GM18861 (cell line): ENCODE results near the gene TWNK.
A peak's percentile ranks its signal among the peaks of the same experiment; 100 is the strongest.

Experiments
- ATAC-seq: cut with Tn5 transposase; IDR thresholded peaks from one replicate; pipeline ENCODE4 v1.9.1; 2021; ENCODE audit not compliant: unreplicated experiment

TWNK gene

DNA sequence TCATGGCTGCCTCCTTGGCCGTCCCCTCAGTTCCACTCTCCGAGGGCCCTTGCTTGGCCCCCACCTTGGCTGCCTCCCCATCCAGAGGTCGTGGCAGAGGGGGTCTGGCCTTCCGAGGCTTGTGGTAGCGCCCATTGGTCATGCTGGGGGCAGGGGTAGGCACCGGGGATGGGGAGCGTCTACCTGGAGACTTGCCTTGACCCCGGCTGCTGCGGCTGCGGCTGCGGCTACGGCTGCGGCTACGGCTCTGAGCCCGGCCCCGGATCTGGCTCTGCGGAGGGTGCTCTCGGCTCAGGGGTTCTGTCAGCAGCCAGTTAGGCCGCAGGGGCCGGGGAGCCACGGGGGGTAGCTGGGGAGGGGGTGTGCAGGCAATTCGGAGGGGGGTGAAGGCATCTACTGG lies 23.0 kb downstream of the TWNK start:
- ATAC-seq, result no peak

DNA sequence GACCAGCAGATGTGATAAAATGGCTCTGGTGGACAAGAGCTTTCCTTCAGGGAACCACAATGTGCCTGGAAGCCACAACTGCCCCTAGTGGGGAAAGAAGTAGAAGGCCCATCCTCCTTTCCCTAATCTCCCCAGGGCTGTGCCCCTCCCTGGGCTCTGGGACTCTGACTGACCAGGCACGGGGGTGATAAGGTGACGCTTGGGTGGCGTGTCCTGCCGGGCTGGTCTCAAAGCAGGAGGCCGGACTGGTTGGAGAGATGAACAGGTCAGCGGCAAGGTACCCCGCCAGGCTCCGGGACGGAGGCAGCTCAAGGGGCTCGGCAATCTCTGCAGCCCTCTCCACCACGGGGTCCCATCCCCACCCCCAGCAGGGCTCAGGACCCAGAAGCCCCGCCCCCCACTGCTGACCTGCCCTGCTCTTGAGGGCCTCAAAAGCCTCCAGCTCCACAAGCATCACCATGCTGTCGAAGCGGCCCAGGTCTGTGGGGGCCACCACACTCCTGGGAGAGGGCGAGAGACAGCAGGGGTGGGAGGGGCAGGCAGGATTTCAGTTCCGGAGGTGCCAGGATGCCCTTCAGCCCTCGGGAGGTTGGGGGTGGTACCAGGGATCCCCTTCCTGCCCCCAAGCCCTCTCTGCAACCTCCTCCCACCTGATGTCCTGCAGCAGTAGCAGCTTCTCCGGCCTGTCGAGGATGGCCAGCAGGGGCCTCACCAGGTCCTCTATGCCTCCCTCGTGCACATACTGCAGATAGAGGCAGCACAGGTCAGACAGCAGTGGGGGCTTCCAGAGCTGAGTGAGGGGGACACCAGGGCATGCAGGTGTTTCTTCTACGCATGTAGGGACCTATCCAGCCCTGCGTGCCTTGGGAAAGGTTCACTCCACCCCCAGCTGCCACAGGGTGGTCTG lies 24.4 kb downstream of the TWNK start:
- no peak for ATAC-seq

DNA sequence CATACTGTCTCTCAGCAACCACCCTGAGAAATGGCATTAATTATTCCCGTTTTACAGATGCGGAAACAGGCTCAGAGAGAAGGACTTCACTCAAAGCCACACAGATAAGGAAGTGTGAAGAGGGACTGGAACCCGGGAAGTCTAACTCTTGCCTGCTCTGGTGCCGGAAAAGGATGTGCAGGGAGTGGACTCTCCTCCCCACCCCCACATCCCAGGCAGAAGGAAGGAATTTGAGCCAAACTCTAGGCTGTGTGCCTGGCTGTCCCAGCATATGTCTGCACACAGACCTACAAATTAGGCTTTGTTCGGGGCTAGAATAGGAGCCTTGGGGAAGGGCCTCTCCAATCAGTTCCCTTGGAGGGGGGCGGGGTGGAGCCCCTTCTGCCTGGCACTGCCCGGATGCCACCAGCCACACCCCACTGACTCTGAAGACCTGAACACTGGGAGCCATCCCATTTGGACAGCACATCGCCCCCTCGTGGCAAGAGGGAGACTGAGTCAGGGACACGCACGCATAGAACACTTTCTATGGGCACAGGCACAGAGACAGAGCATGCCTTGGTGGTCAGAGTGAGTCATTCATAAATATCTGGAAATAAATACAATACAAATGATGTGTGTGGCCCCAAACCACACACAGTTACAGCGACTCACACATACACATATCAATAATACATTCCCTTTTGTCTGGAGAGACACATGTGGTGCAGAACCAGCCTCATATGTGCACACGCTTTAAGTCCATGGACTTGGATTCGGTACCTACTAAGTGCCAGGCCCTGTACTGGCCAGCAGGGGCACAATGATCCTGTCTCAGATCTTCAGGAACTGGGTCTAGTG lies 25.4 kb downstream of the TWNK start:
- ATAC-seq, result peak; percentile 77

DNA sequence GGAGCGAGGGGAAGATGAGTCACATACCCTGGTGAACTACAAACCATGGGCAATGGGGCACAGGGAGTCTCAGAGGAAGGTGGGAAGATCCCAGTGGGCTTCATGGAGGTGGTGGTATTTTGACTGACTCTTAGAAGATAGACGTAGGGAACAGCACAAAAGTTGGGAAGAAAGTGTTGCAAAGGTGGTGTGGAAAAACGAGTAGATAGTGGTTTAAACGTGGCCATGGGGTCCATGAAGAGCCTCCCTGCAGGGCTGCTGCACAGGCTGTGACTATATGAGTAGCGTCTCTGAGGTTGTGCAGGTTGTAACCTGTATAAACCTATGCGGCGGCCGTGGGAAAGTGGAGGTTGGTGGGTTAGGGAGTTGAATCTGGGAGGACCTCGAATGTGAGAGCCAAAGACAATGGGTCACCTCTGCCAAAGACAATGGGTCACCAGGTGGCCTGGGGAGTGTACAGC lies 26.1 kb downstream of the TWNK start:
- no peak for ATAC-seq

DNA sequence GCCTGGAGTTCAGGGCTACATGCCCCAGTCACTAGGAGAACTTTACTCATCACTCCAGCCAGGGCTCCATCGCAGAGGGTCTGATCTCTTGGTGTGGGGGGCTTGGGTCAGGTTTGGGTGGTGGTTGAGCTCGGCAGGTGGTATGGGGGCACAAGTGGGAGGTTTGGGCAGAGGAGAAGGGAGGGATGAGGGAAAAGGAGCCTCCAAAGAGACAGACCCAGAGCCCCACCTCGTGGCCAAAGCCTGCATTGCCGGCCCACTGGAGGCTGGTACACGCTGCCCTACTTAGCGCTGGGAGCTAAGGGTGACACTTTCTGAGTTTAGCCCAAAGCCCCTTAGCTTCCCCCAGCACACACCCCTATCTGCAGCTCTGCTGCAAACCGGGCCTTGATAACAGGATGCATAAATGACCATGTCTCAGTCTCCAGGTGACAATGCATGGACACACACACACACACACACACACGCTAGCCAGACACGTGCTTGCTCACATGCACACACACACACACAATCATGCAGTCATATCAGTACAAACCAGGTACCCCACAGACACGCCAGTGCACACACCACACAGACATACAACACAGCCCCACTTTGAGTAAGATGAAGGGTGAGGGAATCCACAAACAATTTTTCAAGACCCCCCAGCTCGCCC lies 27.0 kb downstream of the TWNK start:
- ATAC-seq, result no peak

DNA sequence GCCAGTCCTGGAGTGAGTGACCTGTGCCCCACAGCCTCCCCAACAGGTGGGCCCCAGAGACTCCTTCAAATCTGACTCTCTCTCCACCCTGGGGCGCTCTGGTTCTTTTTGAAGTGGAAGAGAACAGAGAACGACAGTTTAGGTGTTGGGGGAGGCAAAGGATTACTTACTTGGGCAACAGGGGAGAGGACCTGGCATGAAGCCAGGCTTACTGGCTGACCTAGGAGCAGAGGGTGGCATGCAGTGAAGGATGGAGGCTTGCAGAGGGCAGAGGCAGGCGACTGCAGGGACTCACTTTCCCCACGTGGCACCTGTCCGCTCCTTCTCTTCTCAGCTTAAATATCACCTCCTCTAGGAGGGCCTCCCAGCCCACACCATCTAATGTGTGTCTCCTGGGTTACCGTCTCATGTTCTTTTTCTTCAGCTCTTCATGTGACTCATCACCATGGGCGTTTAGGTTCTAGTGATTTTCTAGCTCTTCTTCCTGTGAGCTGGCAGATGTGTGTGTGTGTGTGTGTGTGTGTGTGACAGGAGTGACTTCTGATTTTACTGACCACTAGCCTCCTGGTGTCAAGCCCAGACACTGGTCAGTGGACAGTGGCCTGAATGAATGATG lies 27.7 kb downstream of the TWNK start:
- no peak for ATAC-seq

DNA sequence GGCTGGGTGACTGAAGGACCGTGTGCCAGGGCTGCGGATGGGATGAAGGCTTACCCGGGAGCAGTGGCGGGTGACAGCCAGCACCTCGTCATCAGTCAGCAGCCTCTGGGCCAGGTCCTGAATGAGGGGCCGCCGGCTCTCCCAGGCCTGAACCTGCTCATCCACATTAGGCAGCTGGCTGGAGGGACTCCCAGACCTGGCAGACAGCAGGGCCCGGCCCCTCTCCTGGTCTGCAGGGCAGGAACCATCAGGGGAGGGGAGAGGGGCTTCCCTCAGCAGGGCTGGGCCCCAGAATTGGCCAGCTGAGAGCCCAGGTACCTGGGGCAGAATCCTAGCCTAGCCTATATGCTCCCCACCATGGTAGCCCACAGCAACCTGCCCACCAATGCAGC lies 28.2 kb downstream of the TWNK start:
- ATAC-seq, result no peak

DNA sequence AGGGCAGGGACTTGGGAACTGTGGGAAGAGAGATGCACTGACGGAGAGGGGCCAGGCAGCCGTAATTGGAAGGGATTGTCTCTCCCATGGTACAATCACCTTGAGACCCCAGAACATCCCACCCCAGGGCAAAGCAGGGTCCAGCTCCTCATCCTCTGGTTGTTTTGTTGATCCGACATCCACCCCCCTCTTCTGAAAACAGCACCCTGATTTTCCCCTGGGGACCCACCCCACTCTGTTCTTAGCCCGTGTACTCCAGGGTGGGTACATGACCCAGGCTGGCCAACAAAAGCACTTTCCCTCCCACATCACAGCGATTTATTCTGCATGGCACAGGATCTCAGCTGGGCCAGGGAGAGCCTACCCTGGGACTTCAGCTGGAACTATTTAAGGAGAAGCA lies 29.5 kb downstream of the TWNK start:
- ATAC-seq, result no peak

DNA sequence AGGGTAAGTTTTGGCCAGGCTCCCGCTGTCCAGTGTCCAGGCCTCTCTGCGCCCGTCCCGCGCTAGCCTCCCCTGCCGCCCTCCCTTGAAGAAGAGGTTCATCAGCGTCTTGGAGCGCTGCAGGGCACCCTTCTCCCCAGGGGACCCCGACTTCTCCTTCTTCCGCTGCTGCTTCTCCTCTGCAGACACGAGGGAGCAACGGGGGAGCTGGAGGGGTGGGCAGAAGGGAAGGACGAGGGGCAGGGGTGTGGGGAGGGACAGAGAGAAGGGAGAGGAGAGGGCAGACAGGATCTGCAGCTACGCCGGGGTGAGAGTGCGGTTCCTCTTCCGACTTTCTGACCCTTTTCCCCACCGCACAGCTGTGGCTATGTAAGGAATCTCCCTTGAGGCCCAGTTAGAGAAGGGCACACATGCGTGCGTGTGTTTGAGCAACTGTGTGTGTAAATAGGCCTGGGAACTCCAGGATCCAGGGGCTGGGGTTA lies 30.8 kb downstream of the TWNK start:
- ATAC-seq, result no peak

DNA sequence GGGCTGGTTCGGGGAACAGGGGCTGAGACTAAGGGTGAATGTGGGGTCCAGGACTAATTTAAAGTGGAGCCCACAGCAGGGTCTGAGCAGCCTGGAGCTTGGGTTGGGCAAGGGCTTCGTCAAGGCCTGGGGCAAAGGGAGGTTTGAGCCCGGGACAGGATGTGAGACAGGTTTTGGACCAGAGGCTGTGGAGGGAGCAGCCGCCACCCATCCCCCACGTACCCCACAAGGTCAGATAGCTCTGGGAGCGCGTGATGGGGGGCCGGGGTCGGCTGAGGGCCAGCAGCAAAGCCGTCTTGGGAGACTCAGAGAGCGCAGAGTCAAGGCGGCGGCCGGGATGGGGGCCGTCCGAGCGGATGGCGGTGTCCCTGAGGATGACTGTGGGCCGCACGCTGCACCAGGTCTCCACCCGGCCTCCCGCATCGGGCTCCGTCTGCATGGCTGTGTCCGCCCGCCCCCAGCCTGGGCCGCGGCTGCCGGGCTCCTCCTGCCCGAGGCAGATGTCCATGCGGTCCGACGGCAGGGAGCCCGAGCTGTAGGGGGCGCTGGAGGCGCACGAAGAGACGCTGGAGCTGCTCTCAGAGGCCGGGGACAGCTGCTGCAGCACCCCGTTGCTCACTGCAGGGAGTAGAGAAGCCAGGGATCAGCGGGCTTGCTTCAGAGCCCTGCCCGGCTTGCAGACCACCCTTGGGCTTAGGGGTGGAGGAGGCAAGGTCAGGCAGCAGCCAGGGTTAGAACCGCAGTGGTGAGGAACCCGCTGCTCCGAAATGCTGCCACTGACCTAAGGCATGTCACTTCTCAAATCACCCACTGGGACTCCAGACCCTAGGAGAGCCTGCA lies 31.5 kb downstream of the TWNK start:
- ATAC-seq, result no peak

DNA sequence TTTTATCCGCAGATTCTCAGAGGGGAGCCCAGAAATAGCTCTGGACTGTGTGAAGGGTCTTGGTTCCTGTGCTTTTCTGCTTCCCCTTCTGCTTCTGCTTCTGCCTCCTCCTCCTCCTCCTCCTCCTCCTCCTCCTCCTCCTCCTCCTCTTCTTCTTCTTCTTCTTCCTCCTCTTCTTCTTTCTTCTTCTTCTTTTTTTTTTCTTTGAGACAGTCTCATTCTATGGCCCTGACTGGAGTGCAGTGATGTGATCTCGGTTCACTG lies 32.0 kb downstream of the TWNK start:
- ATAC-seq, result no peak

DNA sequence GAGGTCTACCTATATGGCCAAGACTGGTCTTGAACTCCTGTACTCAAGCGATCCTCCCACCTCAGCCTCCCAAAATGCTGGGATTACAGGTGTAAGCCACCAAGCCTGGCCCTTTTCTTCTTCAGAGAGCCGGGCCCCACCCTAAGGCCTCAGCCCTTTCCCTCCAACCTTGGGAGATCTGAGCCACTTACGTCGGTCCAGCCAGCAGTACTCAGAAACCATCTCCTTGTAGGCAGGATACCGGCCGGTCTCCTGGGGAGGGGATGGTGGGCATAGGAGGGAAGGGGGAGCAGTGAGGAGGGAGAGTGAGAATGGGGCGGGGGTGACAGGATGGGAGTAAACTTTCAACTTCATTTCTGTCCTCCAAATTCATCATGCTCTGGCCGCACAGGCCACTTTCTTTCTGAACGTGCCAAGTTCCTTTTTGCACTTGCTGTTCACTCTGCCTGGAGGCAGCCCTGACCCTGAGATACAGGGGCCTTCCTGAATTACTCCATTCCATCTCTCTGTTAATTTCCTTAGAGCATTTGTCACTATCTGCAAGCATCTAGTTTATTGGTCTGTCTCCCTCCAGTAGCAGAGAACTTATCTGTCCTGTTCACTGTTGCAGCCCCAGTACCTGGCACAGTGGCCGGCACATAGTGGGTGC lies 33.2 kb downstream of the TWNK start:
- ATAC-seq, result no peak

DNA sequence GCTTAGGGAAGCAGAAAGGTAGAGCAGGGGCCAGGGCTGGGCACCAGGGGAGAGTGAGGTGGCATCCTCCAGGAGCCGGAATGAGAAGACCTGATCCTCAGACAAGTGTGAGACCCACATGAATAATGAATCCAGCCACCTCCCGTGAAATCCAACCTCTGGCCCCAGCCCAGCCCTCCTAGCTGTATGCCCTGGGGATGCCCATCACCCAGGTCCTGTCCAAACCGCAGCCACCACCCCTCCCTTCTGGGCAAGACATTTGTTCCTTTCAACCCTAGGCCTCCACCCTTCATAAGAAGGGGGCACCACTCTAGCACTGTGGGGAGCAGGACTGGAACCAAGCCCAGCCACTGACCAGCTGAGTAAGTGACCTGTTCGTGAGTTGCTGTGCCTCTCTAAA lies 33.9 kb downstream of the TWNK start:
- ATAC-seq, result no peak

DNA sequence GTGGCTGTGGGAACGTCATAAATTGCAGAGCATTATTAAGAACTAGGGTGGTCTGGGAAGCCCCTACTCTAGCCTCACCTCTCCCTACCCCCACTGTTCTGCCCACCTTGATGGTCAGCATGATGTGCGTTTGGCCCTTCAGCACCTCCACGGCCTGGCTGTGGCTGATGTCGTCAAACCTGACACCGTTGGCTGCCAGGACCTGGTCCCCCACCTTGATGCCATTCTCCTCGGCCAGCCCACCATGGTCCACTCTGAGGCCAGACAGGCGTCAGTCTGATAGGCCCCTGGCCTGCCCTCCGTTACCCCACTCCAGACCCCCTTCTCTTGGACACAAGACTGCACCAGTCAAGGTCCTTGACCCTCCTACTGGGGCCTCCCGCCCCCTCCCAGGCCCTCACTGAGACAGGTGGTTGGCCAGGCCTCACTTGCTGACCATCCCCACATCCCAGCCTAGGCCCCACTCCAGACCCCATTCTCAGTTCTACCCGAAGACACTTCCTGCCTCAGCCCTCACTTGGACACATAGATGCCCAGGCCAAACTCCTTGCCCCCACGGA lies 34.4 kb downstream of the TWNK start:
- no peak for ATAC-seq

DNA sequence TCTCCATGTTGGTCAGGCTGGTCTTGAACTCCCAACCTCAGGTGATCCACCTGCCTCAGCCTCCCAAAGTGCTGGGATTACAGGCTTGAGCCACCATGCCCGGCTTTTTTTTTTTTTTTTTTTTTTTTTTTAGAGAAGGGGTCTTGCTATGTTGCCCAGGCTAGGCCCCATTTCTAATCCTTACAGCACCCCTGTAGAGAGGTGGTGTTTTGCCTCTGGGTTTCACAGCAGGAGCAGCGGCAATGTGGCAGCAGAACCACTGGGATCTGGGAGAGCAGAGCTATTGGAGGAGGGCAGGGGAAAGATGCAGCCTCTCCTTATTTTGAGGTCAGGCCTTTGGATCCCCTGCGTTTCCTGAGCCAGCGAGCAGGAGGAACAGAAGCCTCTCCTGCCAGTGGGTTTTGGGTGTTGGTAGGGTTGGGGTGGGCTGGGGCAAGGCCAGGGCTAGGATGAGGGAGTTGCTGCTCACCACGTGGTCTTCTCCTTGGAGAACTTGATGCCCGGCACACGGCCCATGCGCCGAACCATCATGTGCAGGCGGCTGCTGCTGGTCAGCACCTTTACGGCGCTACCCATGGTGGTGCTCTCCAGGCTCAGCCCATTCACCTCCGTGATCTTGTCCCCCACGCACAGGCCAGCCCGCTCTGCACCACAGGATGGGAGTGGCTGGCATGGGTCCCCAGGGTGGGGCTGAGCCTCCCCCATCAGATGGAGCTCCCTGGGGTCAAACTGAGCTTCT lies 35.8 kb downstream of the TWNK start:
- no peak for ATAC-seq

DNA sequence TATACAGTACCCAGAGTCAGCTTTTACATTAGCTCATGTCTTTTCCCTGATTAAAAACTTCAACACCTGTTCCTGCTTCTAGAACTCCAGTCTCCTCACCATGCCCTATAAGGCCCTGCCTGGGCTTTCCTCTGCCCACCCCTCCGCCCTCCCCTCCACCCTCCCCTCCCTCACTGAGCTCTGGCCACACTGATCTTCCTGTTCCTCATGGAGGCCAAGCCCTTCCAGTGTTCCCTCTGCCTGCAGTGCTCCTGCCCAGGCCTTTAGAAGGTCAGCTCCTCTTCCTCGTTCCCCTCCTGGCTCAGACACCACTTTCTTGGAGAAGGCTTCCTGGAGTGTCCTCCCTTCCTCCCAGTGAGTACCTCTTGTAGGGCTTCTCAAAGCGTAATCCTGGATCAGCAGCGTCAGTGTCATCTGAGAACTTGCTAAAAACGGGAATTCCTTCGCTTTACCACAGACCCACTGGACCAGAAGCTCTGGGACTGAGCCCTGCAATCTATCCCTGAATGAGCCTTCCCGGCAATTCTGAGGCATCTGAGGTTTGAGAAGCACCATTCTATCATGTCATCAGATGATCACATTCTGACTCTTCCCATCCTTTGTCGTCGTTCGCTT lies 39.9 kb downstream of the TWNK start:
- ATAC-seq, result no peak

DNA sequence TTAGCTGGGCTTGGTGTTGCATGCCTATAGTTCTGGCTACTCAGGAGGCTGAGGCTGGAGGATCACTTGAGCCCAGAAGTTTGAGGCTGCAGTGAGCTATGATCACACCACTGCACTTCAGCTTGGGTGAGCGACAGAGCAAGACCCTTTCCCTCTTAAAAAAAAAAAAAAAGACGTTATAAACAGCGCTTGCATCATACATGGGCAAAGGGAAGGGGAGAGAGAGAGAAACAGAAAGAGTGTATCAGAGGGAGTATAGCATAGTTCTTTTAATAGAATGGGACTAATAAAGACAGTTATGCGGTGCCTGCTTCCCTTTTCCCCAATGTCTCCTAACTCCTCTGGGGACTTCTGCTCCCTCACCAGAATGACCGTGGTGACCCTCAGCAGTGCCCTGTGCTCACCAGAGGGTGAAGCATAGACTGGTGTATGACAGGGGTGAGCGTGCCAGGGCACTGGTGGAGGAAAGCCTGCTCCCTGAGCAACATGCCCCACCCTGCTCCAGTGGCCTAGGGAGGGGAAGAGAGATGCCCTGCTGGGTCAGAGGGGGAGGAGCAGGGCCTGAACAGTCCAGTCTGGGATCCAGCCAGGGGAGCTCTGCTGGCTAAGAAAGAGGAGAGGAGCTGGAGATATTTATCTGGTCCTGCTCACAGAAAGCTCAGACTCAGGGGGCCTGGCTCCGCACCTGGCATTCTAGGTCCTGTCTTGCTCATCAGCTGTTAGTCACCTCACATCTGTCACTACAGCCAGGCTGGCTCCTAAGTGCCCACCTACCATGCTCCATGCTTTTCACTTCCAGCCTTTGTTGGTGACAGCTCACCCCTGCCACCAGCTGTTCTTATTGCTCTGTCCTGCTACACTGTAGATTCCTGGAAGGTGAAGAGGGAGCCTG lies 41.3 kb downstream of the TWNK start:
- no peak for ATAC-seq
